Measurements from ENCODE around the gene L3MBTL4. TPM values are rescaled to one million over a fixed set of nuclear protein-coding genes. Genes with fewer than 3 reads are reported as not detected.
"Not testable (repeated sequence)": the region's sequence is repeated elsewhere in the genome, so short reads cannot be mapped to it uniquely, and the experiment has no call there.

L3MBTL4 gene
- total and polyA plus RNA-seq, 10 of the 15 experiments (the other 5 are each of a cell fraction or from before 2014, with no cell fraction given): 1.3 to 8.7 (median 3.8) TPM

DNA sequence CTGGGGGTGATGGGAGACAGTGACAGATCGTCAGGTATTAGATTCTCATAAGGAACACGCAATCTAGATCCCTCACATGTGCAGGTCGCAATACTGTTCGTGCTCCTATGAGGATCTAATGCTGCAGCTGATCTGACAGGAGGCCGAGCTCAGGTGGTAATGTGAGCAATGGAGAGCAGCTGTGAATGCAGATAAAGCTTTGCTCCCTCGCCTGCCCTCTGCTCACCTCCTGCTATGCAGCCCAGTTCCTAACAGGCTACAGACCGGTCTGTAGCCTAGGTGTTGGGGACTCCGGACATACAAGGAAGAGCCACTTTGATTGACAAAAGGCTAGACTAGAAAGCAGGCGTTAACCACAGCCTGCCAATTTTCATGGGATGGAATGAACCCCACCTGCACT, 335.8 kb downstream of the L3MBTL4 start (continued):
- no peak for TF ChIP-seq SIX5 (IDR thresholded peaks at IDR 0.05; ENCODE audit: low read depth, low read length, severe bottlenecking)

DNA sequence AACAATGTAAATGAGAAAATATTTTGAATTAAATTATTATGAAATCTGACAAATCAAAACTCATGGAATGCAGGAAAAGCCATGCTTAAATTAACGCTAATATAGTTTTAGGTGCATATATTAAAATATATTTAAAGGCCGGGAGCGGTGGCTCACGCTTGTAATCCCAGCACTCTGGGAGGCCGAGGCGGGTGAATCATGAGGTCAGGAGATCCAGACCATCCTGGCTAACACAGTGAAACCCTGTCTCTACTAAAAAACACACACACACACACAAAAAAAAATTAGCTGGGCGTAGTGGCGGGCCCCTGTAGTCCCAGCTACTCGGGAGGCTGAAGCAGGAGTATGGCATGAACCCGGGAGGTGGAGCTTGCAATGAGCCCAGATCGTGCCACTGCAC, 342.3 kb downstream of the L3MBTL4 start:
- H3K27ac ChIP-seq (ENCODE audit: control insufficient read depth, insufficient read depth); H3K79me2 ChIP-seq (ENCODE audit: control insufficient read depth, insufficient read depth, low read length); FAIRE-seq; H3K4me1 ChIP-seq (ENCODE audit: control insufficient read depth, insufficient read depth, low read length); H3K9me3 ChIP-seq (replicated peaks; ENCODE audit: control insufficient read depth, insufficient read depth, low read length); CTCF ChIA-PET; H3K36me3 ChIP-seq (ENCODE audit: control insufficient read depth in 2 of 2, insufficient read depth in 2 of 2, low read length in 1 of 2); H3K4me2 ChIP-seq (ENCODE audit: control insufficient read depth, insufficient read depth); H3K4me3 ChIP-seq; BruUV-seq (replicated peaks); POLR2A ChIA-PET; DNase-seq (ENCODE audit: low read depth, low spot score); H3K27me3 ChIP-seq (replicated peaks in 1 of 2; ENCODE audit: control insufficient read depth in 2 of 2, insufficient read depth in 2 of 2, low read length in 1 of 2); H2AFZ ChIP-seq (ENCODE audit: control insufficient read depth, low read depth, low read length); H3K9ac ChIP-seq (ENCODE audit: control insufficient read depth, insufficient read depth, low read length); H4K20me1 ChIP-seq (ENCODE audit: control insufficient read depth, insufficient read depth); SMC1A ChIA-PET (ENCODE audit: uncharacterized antibody, unreplicated experiment); in situ Hi-C loops (cut with MboI); RAD21 ChIA-PET (ENCODE audit: unreplicated experiment); intact Hi-C loops (cut with micrococcal nuclease; ENCODE audit: unreplicated experiment); ATAC-seq: not testable (repeated sequence)
- WGBS (ENCODE audit: insufficient coverage, insufficient replicate concordance, low lambda C conversion rate, missing lambda C conversion rate): 79% methylated on average over 11 of the region's 11 CpGs

DNA sequence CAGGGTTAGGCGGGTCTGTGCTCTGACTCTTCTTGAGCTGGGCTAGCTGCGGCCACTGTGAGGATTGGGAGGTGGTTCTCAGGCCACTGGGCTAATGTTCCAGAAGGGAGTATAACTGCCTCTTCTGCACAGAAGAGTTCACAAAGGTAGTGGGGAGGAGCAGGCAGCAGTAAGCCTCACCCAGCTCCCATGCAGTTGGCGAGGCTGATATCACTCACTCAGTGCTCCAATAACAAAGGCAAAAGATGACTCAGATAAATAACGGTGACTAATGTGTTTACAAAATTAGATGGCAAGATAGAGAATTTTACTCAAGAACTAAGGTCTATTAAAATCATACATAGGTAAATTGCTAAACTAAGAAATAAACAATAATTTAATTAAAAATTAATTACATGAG, 345.2 kb downstream of the L3MBTL4 start:
- Histone ChIP-seq H3K79me2 (ENCODE audit: control insufficient read depth, insufficient read depth, low read length) (no peaks in the 10 kb centered on the region), H3K27ac (ENCODE audit: control insufficient read depth, insufficient read depth) (no peak overlapping the region), H3K4me1 (ENCODE audit: control insufficient read depth, insufficient read depth, low read length) (no peaks in the 10 kb centered on the region; the same call in 1 of the 2 replicates), H3K27me3 (replicated peaks in 1 of 2; ENCODE audit: control insufficient read depth in 2 of 2, insufficient read depth in 2 of 2, low read length in 1 of 2) (no peaks in the 10 kb centered on the region), H3K36me3 (ENCODE audit: control insufficient read depth in 2 of 2, insufficient read depth in 2 of 2, low read length in 1 of 2) (no peaks in the 10 kb centered on the region), H2AFZ (ENCODE audit: control insufficient read depth, low read depth, low read length) (no peak overlapping the region), H3K4me3 (no peak overlapping the region), H3K9ac (ENCODE audit: control insufficient read depth, insufficient read depth, low read length) (no peak overlapping the region), H3K9me3 (replicated peaks; ENCODE audit: control insufficient read depth, insufficient read depth, low read length) (no peaks in the 10 kb centered on the region; the same call in 2 of the 3 replicates), H4K20me1 (ENCODE audit: control insufficient read depth, insufficient read depth) (no peaks in the 10 kb centered on the region), H3K4me2 (ENCODE audit: control insufficient read depth, insufficient read depth) (no peak overlapping the region)
- WGBS (ENCODE audit: insufficient coverage, insufficient replicate concordance, low lambda C conversion rate, missing lambda C conversion rate): 23% methylated on average over 4 of the region's 4 CpGs
- in situ Hi-C loops (cut with MboI): no loop called here
- intact Hi-C loops (cut with micrococcal nuclease; ENCODE audit: unreplicated experiment): no loop called here
- no peak for FAIRE-seq
- POLR2A ChIA-PET: no interaction called here
- RAD21 ChIA-PET (ENCODE audit: unreplicated experiment): no interaction called here
- CTCF ChIA-PET: interaction anchor here (1.0 kb wide), 1 partner anchor 149 kb away, joined by 3 read pairs; no protein-coding TSS in a partner anchor
- BruUV-seq (replicated peaks): no TSS peak
- ATAC-seq: no peak
- DNase-seq (ENCODE audit: low read depth, low spot score): no peak
- SMC1A ChIA-PET (ENCODE audit: uncharacterized antibody, unreplicated experiment): no interaction called here
- TF ChIP-seq SMC3 (IDR thresholded peaks at IDR 0.05; ENCODE audit: borderline replicate concordance, low read length) (no peak), BHLHE40 (IDR thresholded peaks at IDR 0.05; ENCODE audit: borderline replicate concordance in 1 of 2, low read depth in 2 of 2, low read length in 1 of 2) (no peak), KLF5 (IDR thresholded peaks at IDR 0.05; ENCODE audit: partially characterized antibody) (no peak), TARDBP (IDR thresholded peaks at IDR 0.05; ENCODE audit: borderline replicate concordance) (no peak), E2F8 (IDR thresholded peaks at IDR 0.05; ENCODE audit: low read depth, partially characterized antibody) (no peak), ZNF274 (IDR thresholded peaks at IDR 0.05; ENCODE audit: insufficient read depth, insufficient read length) (no peak), USF2 (IDR thresholded peaks at IDR 0.05; ENCODE audit: borderline replicate concordance, low read depth, low read length) (no peak), NFYB (IDR thresholded peaks at IDR 0.05; ENCODE audit: insufficient read depth, low read depth, low read length) (no peak), TCF12 (IDR thresholded peaks at IDR 0.05; ENCODE audit: low read depth, low read length) (no peak), IKZF1 (conservative IDR thresholded peaks at IDR 0.05) (no peak)
- TF ChIP-seq, protein P1, sequence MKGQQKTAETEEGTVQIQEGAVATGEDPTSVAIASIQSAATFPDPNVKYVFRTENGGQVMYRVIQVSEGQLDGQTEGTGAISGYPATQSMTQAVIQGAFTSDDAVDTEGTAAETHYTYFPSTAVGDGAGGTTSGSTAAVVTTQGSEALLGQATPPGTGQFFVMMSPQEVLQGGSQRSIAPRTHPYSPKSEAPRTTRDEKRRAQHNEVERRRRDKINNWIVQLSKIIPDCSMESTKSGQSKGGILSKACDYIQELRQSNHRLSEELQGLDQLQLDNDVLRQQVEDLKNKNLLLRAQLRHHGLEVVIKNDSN (IDR thresholded peaks at IDR 0.05; ENCODE audit: borderline replicate concordance, extremely low read length, insufficient read depth, low read depth, low read length): no peak
